Measurements from ENCODE around the gene PPP6R2.
"Not testable (repeated sequence)": the region's sequence is repeated elsewhere in the genome, so short reads cannot be mapped to it uniquely, and the experiment has no call there.

- not testable (repeated sequence) for TF ChIP-seq RAD21 (conservative IDR thresholded peaks at IDR 0.05 in 1 of 2, IDR thresholded peaks at IDR 0.05 in 1 of 2); POLR2A (IDR thresholded peaks at IDR 0.05; ENCODE audit: low read length); EP300 (IDR thresholded peaks at IDR 0.05); BHLHE40 (IDR thresholded peaks at IDR 0.05; ENCODE audit: low read depth, low read length); REST (IDR thresholded peaks at IDR 0.05); ZFP36 (IDR thresholded peaks at IDR 0.05; ENCODE audit: borderline replicate concordance, partially characterized antibody)
These were observed 20.6 kb upstream of the PPP6R2 start for GRCh38 chr22:50322382-50323104.

Data from A549 (cell line).